GM19351 (cell line): ENCODE measurements around the gene CES3.

Experiments used
- ATAC-seq: cut with Tn5 transposase; IDR thresholded peaks from one replicate; pipeline ENCODE4 v1.9.1; 2021; ENCODE audit warnings: mild to moderate bottlenecking, moderate library complexity; ENCODE audit not compliant: unreplicated experiment

The CES3 gene, protein sequence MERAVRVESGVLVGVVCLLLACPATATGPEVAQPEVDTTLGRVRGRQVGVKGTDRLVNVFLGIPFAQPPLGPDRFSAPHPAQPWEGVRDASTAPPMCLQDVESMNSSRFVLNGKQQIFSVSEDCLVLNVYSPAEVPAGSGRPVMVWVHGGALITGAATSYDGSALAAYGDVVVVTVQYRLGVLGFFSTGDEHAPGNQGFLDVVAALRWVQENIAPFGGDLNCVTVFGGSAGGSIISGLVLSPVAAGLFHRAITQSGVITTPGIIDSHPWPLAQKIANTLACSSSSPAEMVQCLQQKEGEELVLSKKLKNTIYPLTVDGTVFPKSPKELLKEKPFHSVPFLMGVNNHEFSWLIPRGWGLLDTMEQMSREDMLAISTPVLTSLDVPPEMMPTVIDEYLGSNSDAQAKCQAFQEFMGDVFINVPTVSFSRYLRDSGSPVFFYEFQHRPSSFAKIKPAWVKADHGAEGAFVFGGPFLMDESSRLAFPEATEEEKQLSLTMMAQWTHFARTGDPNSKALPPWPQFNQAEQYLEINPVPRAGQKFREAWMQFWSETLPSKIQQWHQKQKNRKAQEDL

DNA sequence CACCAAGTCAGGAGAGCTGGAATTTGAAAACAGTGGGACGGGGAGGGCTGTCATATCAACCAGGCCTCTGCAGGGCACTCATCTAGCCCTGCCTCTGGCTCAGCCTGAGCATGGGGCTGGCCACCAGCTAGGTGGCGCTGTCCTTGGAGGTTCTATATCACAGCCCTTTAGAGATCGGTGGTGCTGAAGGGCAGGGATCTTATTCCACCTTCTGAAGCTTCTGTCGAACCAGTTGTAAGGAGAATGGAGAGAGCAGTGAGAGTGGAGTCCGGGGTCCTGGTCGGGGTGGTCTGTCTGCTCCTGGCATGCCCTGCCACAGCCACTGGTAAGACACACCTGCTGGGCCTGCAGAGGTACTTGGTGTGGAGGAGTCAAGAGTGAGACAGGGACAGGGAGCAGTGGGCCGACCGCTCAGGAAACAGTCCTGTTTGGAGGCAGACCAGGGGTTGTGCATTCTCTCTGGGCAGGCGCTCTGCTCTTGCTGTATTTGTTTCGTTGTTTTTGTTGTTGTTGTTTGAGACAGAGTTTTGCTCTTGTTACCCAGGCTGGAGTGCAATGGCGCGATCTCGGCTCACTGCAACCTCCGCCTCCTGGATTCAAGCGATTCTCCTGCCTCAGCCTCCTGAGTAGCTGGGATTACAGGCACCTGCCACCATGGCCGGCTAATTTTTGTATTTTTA, at the start of gene CES3:
Gene CES3, plus strand, starts transcription at position 202 of the 680 bp plus-strand sequence. Its CDS starts 42 bp downstream, at position 244.
- ATAC-seq: peak; percentile 95

DNA sequence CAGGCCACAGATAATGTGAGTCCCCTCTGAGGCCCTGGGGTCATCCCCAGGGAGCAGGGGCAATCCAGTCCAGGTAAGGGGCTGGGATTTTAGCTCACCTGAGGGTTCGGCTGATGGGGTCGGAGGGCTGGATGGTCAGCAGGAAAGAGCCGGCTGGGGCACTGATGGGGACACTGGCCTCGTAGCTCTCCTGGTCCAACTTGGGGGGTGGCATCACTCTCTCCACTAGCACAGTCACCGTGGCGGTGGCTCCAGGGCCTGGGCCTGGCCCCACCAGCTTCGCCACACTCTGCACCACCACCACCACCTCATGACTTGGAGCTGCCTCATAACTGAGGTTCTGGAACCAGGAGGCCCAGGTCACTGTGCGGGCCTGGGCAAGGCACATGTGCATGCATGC, 49.3 kb upstream of the CES3 start:
- no peak for ATAC-seq

DNA sequence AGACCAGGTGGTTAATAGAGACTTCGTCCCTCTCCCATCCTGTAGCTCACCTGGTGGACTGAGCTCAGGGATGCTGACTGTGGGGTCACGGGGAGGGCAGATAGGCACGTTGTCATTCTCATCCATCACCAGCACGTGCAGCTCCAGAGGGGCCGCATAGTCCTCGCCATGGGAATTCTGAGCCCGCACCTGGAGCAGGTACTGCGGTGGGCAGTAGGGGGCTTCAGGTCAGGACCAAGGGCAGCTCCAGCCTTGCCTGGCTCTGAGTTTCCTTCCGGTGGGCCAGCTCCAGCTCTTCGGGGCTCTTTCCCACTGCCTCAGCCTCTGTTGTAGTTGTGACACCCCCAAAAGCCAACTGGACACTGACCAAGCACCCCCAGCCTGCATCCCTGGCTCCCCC, 48.0 kb upstream of the CES3 start:
- no peak for ATAC-seq

DNA sequence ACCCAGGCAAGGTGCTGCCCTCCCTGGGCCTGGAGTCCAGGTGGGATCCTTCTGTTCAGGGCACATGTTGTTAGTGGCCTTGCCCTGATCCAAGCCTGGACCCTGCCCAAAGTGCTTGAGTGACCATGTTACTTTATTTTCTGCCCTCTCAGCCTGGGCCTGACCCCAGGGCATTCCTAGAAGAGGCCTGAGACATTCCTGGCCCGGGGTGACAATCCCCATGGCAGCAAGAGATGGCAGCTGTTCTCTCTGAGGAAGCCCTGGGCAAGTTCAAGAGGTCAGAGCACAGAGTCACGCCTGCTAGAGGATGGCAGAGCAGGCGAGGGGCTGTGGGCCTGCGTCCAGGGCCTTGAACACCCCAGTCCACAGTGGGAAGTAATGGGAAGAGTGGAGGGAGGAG, 47.4 kb upstream of the CES3 start:
- no peak for ATAC-seq

DNA sequence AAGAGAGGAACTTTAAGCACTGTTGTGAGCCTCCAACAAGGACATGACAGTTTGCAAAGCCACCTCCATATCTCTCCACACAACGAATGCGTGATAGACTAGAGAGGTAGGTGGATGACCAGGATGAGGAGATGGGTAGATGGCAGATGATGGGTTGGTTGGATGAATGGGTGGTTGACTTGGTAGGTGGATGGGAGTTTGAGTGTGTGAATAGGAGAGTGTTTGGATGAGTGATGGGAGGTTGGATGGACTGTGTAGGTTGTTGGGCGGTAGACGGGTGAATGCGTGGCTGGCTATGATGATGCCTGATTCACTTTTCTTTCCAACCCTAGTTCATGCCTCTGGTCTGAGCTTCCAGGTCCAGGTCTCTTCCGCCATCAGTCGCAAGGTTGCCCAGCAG, 46.5 kb upstream of the CES3 start:
- ATAC-seq: no peak

DNA sequence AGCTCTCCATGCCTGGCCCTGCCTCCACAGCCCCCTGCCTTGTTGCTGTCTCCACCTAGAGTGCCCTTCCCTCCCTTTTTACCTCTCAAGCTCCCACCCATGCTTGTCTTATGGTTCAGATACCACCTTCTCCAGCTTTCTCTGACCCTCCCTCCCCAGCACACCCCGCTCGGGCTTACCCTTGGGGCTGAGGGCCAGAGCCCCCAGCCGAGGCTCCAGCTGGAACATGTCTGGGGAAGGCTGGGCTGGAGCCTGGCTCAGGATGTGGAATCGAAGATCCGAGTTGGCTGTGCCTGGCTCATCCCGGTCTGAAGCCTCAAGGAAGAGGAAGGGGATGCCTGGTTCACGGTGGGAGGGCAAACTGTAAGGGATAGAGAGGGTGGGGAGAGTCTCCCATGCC, 46.0 kb upstream of the CES3 start:
- ATAC-seq: no peak

DNA sequence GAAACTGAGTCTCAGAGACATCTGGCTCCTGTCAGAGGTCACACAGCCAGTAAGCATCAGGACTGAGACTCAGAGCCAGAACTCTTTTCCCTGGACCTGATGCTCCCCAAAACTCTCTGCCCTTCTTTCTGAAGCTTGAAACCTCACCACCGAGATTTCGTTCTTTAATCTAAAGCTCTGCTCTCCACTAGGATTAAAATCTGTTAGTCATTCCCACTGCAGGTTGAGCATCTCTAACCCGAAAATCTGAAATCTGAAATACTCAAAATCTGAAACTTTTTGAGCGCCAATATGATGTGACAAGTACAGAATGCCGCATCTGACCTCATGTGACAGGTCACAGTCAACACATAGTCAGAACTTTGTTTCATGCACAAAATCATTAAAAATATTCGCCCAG, 44.5 kb upstream of the CES3 start:
- no peak for ATAC-seq

DNA sequence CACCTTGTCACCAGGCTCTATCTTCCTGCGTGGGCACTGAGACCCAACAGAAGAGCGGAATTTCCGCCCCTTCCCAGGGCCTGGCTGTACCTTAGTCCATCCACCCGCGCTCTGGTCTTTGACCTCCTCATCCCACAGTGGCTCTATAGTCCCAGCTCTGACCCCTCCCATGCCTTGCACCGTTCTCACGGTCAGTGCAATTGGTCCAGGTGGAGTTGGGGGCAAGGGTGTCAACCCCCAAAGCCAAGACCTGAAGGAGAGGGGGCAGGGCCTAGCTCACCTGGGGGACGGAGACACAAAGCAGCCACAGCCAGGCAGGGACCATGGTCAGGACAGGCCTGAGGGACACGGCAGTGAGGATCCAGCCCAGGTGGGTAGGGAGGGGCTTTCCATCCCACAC, 43.3 kb upstream of the CES3 start:
- ATAC-seq: no peak

DNA sequence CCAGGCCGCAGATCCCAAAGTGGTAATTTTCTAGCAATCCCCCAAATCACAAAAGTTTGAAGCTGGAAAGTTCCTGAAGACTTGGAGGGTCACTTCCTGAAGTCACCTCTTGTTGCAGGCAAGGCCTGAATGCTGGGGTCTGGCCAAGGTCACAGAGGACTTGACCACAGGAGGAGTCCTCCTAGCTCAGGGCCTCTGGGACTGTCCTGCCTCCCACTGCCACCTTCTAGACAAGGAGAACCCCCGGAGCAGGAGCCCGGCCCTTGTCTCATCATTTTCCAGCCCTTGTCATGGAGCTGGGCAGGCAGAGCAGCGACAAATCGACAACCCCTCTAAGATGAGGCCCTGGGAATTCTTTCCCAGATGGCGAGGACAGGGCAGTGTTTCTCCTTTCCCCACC, 42.7 kb upstream of the CES3 start:
- ATAC-seq: no peak

DNA sequence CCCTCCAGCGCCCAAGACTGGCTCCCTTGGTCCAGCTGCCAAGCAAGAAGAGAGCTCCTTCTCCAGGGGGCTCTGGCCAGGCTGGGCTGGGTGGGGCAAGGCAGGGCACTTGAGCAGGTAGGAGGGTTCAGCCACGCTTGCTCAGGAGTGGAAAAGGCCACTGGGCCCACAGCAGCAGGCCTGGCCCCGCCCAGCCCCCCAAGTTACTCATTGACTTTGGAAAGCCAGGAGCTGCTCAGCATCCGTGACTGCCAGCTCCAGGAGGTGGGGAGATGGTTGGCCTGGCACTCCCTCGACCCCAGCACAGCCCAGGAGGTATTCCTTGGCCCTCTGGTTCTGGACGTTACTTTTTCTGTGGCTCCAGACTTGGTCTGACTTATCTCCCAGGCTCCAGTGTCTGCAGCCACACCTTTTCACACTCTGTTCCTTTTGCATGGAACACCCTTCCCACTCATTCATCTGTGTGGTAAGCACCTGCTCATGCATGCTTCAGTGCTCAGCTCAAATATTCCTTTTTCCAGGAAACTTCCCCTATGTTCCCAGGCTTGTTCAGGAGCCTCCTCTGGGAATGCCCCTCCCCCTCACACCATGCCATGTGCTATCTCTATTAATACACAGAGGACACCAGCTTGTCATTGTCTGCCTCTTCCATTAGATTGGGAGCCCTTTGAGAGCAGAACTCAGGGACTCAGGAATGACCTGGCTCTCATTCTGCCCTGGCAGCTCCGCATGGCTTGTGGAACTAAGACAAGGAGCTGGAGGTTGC, 42.1 kb upstream of the CES3 start, which contains the start of gene CDH16:
Gene CDH16, minus strand, starts transcription at position 83 of the 766 bp plus-strand sequence. CDS start 820 bp downstream, outside the sequence.
- ATAC-seq: no peak

DNA sequence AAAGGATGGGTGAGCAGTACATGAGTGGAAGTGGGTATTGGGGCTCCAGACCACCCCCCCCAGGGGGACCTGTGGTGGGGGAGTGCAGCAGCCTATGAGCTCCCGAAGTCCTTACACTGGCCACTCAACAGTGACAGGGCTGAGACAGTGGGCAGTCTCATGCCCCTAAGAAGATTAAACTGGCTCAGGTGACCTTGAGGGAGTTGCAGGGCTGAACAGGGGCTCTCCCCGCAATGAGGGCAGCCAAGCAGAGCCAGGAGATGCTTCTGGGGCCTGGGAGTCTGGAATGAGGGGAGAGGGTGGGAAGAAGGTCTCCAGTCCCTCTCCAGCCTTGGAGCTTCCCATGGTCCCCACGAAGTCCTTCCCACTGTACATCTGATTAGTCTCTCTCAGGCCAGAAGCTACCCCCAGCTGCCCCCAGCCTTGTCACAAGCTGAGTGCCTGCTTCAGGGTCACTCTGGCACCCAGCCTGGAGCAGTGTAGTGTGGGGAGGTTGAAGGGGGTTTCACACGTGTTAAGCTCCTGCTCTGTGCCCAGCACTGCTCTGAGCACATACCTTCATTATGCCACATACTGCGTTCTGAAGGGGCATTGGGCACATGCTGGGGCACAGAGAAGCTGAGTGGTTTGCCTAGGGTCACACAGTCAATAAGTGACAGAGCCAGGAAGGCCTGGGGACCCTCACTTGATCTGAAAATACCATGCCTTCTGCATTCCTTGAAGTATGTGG, 41.3 kb upstream of the CES3 start:
- no peak for ATAC-seq

DNA sequence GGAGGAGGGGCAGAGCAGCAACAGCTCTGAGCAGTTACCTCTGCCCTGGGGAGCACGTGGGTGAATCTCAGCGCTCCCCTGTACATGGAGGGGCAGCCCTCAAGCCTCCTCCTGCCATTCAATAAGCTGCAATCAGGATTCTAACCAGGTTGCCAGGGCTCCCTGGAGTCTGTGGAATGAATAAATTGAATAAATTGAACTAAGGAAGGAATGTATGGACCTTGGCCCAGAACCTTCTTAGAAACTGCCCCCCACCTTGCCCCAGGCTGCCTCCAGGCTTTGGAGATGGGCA, 40.8 kb upstream of the CES3 start:
- ATAC-seq: no peak

DNA sequence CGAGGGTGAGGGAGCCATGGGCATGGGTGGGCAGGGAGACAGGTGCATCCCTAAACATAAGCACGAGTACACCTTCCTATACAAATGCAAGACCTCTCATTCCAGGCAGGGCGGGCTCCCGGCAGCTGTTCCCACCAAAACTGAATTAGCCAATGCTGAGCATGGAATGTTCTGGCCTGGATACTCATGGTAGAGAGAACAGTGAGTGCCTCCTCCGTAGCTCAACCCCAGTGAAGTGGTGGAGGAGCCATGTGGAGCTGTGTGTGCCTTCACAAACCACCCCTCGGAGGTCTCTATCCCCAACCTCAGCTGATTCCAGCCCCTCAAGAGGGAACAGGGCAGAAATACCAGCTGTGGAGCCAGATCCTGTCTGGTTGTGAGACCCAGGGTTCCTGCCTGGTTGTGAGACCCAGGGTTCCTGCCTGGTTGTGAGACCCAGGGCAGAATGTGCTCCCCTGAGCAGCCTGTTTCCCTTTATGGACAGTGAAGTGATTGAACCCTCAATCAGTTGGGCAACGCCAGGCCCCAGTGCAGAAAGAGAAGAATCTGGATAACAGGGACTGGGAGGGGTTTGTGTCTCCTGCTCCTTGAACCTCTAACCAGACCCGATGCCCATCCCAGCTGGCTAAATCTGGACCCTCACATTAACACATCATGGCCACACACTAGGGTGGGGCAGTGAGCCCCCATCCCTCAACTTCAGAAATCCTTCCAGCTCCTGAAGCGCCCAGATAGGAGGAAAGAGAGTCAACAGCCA, 40.0 kb upstream of the CES3 start:
- no peak for ATAC-seq

DNA sequence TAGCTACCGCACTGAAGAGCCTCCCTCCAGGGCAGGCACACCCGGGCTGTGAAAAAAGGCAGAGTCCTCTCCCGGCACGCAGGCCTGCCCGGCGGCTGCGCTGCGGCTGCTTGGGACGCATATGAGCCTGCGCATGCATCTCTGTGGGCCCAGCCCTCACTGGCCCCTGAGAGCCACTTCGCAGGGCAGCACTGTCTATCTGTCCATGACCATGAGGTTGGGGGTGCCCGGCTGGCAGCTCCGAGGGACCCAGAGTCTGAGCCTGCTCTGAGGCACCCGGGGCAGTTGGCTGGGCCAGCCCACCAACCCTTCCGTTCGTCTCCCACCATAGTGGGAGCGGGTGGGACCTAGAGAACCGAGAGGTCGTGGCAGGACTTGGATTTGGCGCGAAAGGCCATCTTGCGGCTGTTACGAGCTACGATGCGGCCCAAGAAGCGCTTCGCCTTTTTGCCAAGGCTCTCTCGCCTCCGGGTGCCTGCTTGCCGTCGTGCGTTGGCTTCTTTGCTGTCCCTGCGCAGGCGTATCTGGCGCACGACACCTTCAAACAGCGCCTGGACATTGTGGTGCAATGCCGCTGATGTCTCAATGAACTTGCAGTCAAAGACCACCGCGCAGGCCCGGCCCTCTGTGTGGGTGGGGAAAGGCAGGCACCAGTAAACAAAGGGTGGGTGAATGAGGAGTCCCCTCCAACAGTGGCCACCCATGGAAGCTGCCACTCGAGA, 39.2 kb upstream of the CES3 start:
- no peak for ATAC-seq

DNA sequence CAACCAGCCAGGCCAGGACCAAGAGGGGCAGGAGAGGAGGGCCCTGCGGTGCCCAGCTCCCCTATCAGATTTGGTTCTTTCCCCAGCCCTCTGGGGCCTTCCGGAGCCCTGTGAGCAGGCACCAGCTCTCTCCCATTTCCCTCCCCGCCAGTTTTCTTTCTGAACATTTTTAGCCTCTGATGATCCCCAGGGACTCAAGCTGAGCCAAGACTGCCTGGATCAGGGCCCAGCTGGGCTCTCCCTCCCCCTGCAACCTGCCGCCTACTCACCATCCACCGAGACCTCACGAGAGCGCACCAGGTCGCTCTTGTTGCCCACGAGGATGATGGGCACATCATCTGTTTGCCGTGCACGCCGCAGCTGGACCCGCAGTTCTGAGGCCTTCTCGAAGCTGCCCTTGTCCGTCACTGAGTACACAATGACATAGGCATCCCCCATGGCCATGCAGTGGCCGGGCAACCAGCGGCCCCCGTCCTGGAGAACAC, 37.8 kb upstream of the CES3 start:
- ATAC-seq: no peak

DNA sequence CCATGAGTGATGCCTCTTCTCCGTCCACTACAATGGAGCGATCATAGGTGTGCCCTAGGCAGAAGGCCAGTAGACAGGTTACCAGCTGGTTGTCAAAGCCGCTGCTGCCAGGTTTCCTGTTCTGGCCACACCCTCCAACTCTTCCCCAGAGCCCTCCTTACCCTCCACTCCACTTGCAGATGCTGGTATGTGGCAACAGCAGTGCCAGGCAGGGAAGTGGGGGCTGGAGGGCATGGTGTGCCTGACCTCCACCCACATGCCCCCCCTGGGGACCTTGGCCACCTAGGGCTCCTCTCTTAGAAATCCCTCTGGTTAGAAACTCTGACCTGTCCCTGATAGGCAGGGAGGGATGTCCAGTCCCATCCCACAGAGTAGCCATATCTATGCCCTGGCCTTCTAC, 37.2 kb upstream of the CES3 start:
- ATAC-seq: no peak

DNA sequence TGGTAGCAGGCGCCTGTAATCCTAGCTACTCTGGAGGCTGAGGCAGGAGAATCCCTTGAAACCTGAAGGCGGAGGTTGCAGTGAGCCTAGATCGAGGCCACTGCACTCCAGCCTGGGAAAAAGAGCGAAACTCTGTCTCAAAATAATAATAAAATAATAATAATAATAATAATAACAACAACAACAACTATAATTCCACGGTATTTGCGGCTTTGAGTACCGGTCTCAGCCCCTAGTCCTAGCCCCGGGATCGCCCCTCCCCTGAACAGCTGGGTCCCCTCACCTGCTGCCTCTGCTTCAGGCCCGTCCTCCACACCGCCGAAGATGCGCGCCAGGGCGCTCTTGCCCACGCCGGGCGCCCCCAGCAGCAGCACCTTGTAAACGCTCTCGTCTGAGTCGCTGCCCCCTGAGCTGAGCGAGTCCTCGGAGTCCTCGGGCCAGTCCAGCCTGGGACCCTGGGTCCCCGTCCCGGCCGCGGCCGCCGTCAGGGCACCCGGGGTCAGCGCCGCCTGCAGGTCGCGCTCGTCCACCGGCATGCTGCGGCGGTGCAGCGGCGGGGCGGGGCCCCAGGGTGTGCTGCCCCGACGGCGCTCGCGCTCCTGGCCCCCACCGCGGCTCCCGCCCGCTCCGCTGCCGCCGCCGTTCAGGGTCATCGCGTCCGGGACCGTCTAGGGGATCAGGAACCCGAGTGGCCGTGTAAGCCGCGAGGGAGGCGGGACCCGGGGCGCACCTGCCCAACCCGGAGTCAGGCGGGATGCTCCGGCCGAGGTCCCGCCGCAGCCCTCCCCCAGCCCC, 36.3 kb upstream of the CES3 start:
- peak; percentile 43 for ATAC-seq

DNA sequence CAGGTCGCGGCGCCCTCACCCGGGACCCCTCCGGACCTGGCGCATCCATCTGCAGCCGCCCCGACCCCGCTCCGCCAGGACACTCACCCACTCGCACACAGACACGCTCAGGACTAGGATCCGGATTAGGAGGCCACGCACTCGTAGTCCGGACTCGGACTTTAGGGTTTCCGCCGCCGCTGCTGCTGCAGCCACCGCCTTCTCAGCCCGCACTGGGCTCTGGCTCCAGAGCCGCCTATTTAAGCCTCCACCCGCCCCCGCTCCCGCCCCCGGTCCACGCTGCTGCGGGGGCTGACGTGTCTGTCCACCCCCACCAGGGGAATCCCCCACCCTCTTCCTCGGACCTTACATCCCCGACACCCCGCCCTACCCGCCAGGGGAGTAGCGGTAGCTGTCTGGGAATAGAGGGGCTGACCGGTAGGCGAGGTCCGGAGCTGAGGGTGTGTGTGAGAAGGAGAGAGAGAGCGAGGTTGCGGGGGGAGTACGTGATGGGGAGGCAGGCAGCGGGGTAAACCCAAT, 35.7 kb upstream of the CES3 start, which contains the start of gene RRAD:
Gene RRAD, minus strand, starts transcription at position 214 of the 519 bp plus-strand sequence. CDS start 356 bp downstream, outside the sequence.
- ATAC-seq: peak; percentile 21
